Measurements from ENCODE around the gene GBP2. TPM values are rescaled to one million over a fixed set of nuclear protein-coding genes. Genes with fewer than 3 reads are reported as not detected.
"Not testable (repeated sequence)": the region's sequence is repeated elsewhere in the genome, so short reads cannot be mapped to it uniquely, and the experiment has no call there.

GBP2 gene
- total and polyA plus RNA-seq, 2 of the 4 experiments (the other 2 are of a cell fraction), result 8.2 to 17.7 TPM

- H3K23ac ChIP-seq (ENCODE audit: low read depth, low read length); H2BK20ac ChIP-seq (ENCODE audit: low read depth, low read length); H3K4me2 ChIP-seq (ENCODE audit: low read depth, low read length); in situ Hi-C loops (cut with MboI; ENCODE audit: low sequenced_read_pairs); BruUV-seq (replicated peaks); H4K91ac ChIP-seq (ENCODE audit: insufficient read depth, low read depth, low read length); H2BK5ac ChIP-seq (ENCODE audit: low read depth, low read length, poor library complexity, severe bottlenecking); H3K14ac ChIP-seq (replicated peaks; ENCODE audit: low read depth, low read length); H3K56ac ChIP-seq (ENCODE audit: extremely low read depth, insufficient read depth, low read length); dilution Hi-C loops (cut with HindIII; ENCODE audit: low sequenced_read_pairs, unreplicated experiment); H3K9ac ChIP-seq (ENCODE audit: low read depth, low read length); H3K36me3 ChIP-seq (ENCODE audit: control insufficient read depth, insufficient read depth, low read length); H3K4ac ChIP-seq (ENCODE audit: low read depth, low read length); H2BK120ac ChIP-seq (ENCODE audit: low read depth, low read length); H3K27me3 ChIP-seq (ENCODE audit: control insufficient read depth, insufficient read depth, low read length); POLR2A ChIA-PET (ENCODE audit: unreplicated experiment); ATAC-seq (ENCODE audit: low read depth); H3K4me3 ChIP-seq (ENCODE audit: insufficient read depth, low read depth, low read length); H3K9me3 ChIP-seq (ENCODE audit: control insufficient read depth, insufficient read depth, low read length); H3K9me1 ChIP-seq (ENCODE audit: insufficient read depth, low read length); DNase-seq; H3K4me1 ChIP-seq (ENCODE audit: control insufficient read depth, insufficient read depth, low read length); H2AK5ac ChIP-seq (ENCODE audit: low read depth, low read length); H3K79me1 ChIP-seq (ENCODE audit: low read depth in 1 of 2, low read length in 2 of 2); H3K27ac ChIP-seq (ENCODE audit: insufficient read depth, low read length); H4K5ac ChIP-seq (ENCODE audit: low read depth, low read length); H3K18ac ChIP-seq (ENCODE audit: low read depth, low read length); H2AK9ac ChIP-seq (replicated peaks; ENCODE audit: low read depth, low read length, poor library complexity); H4K8ac ChIP-seq (ENCODE audit: low read depth in 2 of 2, low read length in 2 of 2); intact Hi-C loops (cut with micrococcal nuclease); H2AFZ ChIP-seq (replicated peaks; ENCODE audit: low read length, poor library complexity); H4K20me1 ChIP-seq (ENCODE audit: insufficient read depth, low read length); H2BK15ac ChIP-seq (ENCODE audit: low read depth, low read length): not testable (repeated sequence)
- CTCF ChIA-PET, result interaction anchor here (0.6 kb wide), 1 partner anchor 111 kb away, joined by 3 read pairs; no protein-coding TSS in a partner anchor
- WGBS, 2 experiments (ENCODE audit: extremely low coverage in 2 of 2, insufficient read length in 1 of 2), result 100% methylated on average over 7 of the region's 31 CpGs; no CpG with 5 or more reads in 1 of the 2 experiments
These were observed 2.1 kb upstream of the GBP2 start for GRCh38 chr1:89128003-89128458.

- Histone ChIP-seq H3K9ac (ENCODE audit: low read depth, low read length) (peak overlapping the region; percentile 29; the same call in 1 of the 2 replicates), H4K5ac (ENCODE audit: low read depth, low read length) (peak overlapping the region; percentile 91), H3K4me2 (ENCODE audit: low read depth, low read length) (peak overlapping the region; percentile 54; the same call in 1 of the 2 replicates), H2BK20ac (ENCODE audit: low read depth, low read length) (peak overlapping the region; percentile 3; the same call in 1 of the 2 replicates), H2BK120ac (ENCODE audit: low read depth, low read length) (peak overlapping the region; percentile 90), H4K91ac (ENCODE audit: insufficient read depth, low read depth, low read length) (peak overlapping the region; percentile 24), H3K14ac (replicated peaks; ENCODE audit: low read depth, low read length) (0 out of 2 replicates have a peak overlapping the region, but pooled peaks have one; percentile 61), H4K8ac (ENCODE audit: low read depth in 2 of 2, low read length in 2 of 2) (peak overlapping the region in 1 of 2 experiments; percentile 76; a peak in 2 of 4 replicates), H2BK5ac (ENCODE audit: low read depth, low read length, poor library complexity, severe bottlenecking) (peak overlapping the region; percentile 66), H3K27ac (ENCODE audit: insufficient read depth, low read length) (peak overlapping the region; percentile 95), H2BK15ac (ENCODE audit: low read depth, low read length) (peak overlapping the region; percentile 84; the same call in 2 of the 3 replicates), H2AK5ac (ENCODE audit: low read depth, low read length) (peak overlapping the region; percentile 91), H3K18ac (ENCODE audit: low read depth, low read length) (peak overlapping the region; percentile 91), H3K4ac (ENCODE audit: low read depth, low read length) (peak overlapping the region; percentile 19; the same call in 1 of the 2 replicates)
- H3K79me1 ChIP-seq (ENCODE audit: low read depth in 1 of 2, low read length in 2 of 2); H2AFZ ChIP-seq (replicated peaks; ENCODE audit: low read length, poor library complexity); H3K27me3 ChIP-seq (ENCODE audit: control insufficient read depth, insufficient read depth, low read length); H3K4me1 ChIP-seq (ENCODE audit: control insufficient read depth, insufficient read depth, low read length); dilution Hi-C loops (cut with HindIII; ENCODE audit: low sequenced_read_pairs, unreplicated experiment); H3K9me3 ChIP-seq (ENCODE audit: control insufficient read depth, insufficient read depth, low read length); H3K36me3 ChIP-seq (ENCODE audit: control insufficient read depth, insufficient read depth, low read length); ATAC-seq (ENCODE audit: low read depth); BruUV-seq (replicated peaks); intact Hi-C loops (cut with micrococcal nuclease); H3K23ac ChIP-seq (ENCODE audit: low read depth, low read length); H3K9me1 ChIP-seq (ENCODE audit: insufficient read depth, low read length); DNase-seq; H3K56ac ChIP-seq (ENCODE audit: extremely low read depth, insufficient read depth, low read length); H2AK9ac ChIP-seq (replicated peaks; ENCODE audit: low read depth, low read length, poor library complexity); in situ Hi-C loops (cut with MboI; ENCODE audit: low sequenced_read_pairs); H3K4me3 ChIP-seq (ENCODE audit: insufficient read depth, low read depth, low read length); H4K20me1 ChIP-seq (ENCODE audit: insufficient read depth, low read length): not testable (repeated sequence)
- CTCF ChIA-PET, result interaction anchor here (0.6 kb wide), 1 partner anchor 110 kb away, joined by 3 read pairs; no protein-coding TSS in a partner anchor
- WGBS, 2 experiments (ENCODE audit: extremely low coverage in 2 of 2, insufficient read length in 1 of 2), result 83% methylated on average over 2 of the region's 23 CpGs; no CpG with 5 or more reads in 1 of the 2 experiments
- POLR2A ChIA-PET (ENCODE audit: unreplicated experiment), result interaction anchor here (1.2 kb wide), 1 partner anchor 62 kb away, joined by 3 read pairs; the partner anchor contains the start of gene GBP1
These were observed 970 bp upstream of the GBP2 start for GRCh38 chr1:89126602-89127565.

Measured in IMR-90 (cell line).